CD4-positive, alpha-beta T cell (primary cell): Measurements from ENCODE around the gene SYNGR1. TPM values are rescaled to one million over a fixed set of nuclear protein-coding genes. Genes with fewer than 3 reads are reported as not detected.

Experiments
- ATAC-seq: fragments of 200-7000 bp; cut with Tn5 transposase; one replicate; pipeline ENCODE4 v1.10.0; 2022; ENCODE audit warnings: mild to moderate bottlenecking; ENCODE audit not compliant: poor library complexity
- CTCF ChIA-PET: fragments of 350-600 bp; sonication (Branson Sonifier 250); formaldehyde crosslinking; loops from one replicate; lab custom pipeline; 2021; ENCODE audit warnings: antibody characterized with exemption, inconsistent platforms; lab: Charles Lee
- POLR2A ChIA-PET: fragments of 350-600 bp; sonication (Branson Sonifier 250); formaldehyde crosslinking; loops from one replicate; lab custom pipeline; 2021; ENCODE audit warnings: antibody characterized with exemption, inconsistent platforms; lab: Charles Lee
- DNase-seq, 14 experiments: peaks; one replicate each; pipeline ENCODE4 v3.0.0-alpha.2; 2013 to 2020; ENCODE audit warnings: mixed read lengths in 2 of 14
- H3K27ac ChIP-seq, 2 donors: one replicate each; pipeline versions ENCODE4 v1.5.1 to v1.7.0; 2013; ENCODE audit warnings: low read length in 2 of 2, low read depth in 1 of 2, mild to moderate bottlenecking in 1 of 2
- H3K27me3 ChIP-seq, 2 experiments: 1 replicate in 1 of 2; 2 replicates in 1 of 2; pipeline versions ENCODE4 v1.6.1 to v1.7.0; 2013; ENCODE audit warnings: low read length in 2 of 2, control low read depth in 1 of 2, mild to moderate bottlenecking in 1 of 2, moderate library complexity in 1 of 2; ENCODE audit not compliant: insufficient read depth in 2 of 2, control insufficient read depth in 1 of 2
- H3K36me3 ChIP-seq: one replicate; pipeline ENCODE4 v1.6.1; 2013; ENCODE audit warnings: low read length, control low read depth; ENCODE audit not compliant: insufficient read depth
- H3K4me1 ChIP-seq: one replicate; pipeline ENCODE4 v1.6.1; 2013; ENCODE audit warnings: low read length, control low read depth; ENCODE audit not compliant: insufficient read depth
- H3K4me3 ChIP-seq: one replicate; pipeline ENCODE4 v1.5.1; 2013; ENCODE audit warnings: mild to moderate bottlenecking, low read length, moderate library complexity
- H3K9me3 ChIP-seq, 2 experiments: 1 replicate in 1 of 2; 2 replicates in 1 of 2; pipeline versions ENCODE4 v1.6.1 to v1.7.0; 2013; ENCODE audit warnings: low read length in 2 of 2, mild to moderate bottlenecking in 2 of 2, control low read depth in 1 of 2, moderate library complexity in 1 of 2; ENCODE audit not compliant: control insufficient read depth in 1 of 2, insufficient read depth in 1 of 2
- H3K27ac Mint-ChIP-seq: one replicate; pipeline ENCODE4 v1.8.0; 2020; ENCODE audit warnings: mixed read lengths
- H3K27me3 Mint-ChIP-seq: one replicate; pipeline ENCODE4 v1.8.0; 2021; ENCODE audit warnings: mixed read lengths
- H3K36me3 Mint-ChIP-seq: one replicate; pipeline ENCODE4 v1.8.0; 2021; ENCODE audit warnings: low read depth, mixed read lengths
- H3K4me1 Mint-ChIP-seq: one replicate; pipeline ENCODE4 v1.8.0; 2021; ENCODE audit warnings: low read depth, mixed read lengths
- H3K4me3 Mint-ChIP-seq: one replicate; pipeline ENCODE4 v1.8.0; 2020; ENCODE audit warnings: mild to moderate bottlenecking, mixed read lengths
- H3K9me3 Mint-ChIP-seq: one replicate; pipeline ENCODE4 v1.8.0; 2020; ENCODE audit warnings: mixed read lengths
- CTCF ChIP-seq: fragments of 200-600 bp; IDR thresholded peaks from one replicate; pipeline ENCODE4 v1.8.0; 2022; ENCODE audit warnings: antibody characterized with exemption, mild to moderate bottlenecking
- intact Hi-C, 2 experiments: fragments of 100-400 bp; cut with DNase I in 1 of 2; cut with micrococcal nuclease in 1 of 2; formaldehyde crosslinking; loops; one replicate each; pipeline versions ENCODE4 v1.15.1 to v1.9.0; 2023 to 2025; cut with DNase I, micrococcal nuclease
- total RNA-seq, 174 experiments: library from RNA in 2 of 174; stranded (reverse) in 2 of 174; gene quantifications; one replicate each; pipeline ENCODE4 v1.2.3 and lab custom pipeline; 2021 to 2026

The SYNGR1 gene
- total RNA-seq, 2 experiments from 2014 or later = 0.44 to 0.59 TPM

GRCh38 chr22:39414886-39415285 lies 65.1 kb downstream of the SYNGR1 start:
- Mint-ChIP-seq H3K4me3 (peak overlapping the region; percentile 69), H3K27ac (peak overlapping the region; percentile 87), H3K4me1 (peaks cover 62% of the 10 kb centered on the region), H3K9me3 (no peaks in the 10 kb centered on the region), H3K27me3 (no peaks in the 10 kb centered on the region), H3K36me3 (peaks cover 36% of the 10 kb centered on the region)
- ChIA-PET POLR2A (interaction anchor here (1.9 to 4.1 kb wide), 3 partner anchors 10 to 105 kb away, joined by 9 to 28 read pairs (median 10); partner anchors contain the start of genes ATF4 and TAB1), CTCF (interaction anchor here (1.4 kb wide), 1 partner anchor 15 kb away, joined by 5 read pairs; the partner anchor contains the start of gene TAB1)
- Histone ChIP-seq H3K27ac (no peak overlapping the region), H3K4me1 (peaks cover 53% of the 10 kb centered on the region), H3K27me3 (no peaks in the 10 kb centered on the region), H3K9me3 (no peaks in the 10 kb centered on the region), H3K4me3 (no peak overlapping the region), H3K36me3 (peaks cover 52% of the 10 kb centered on the region)
- intact Hi-C loops = no loop called here
- DNase-seq (no peak), ATAC-seq (no peak)
- TF ChIP-seq CTCF = no peak

- ChIA-PET POLR2A (interaction anchor here (1.2 to 4.1 kb wide), 4 partner anchors 11 to 104 kb away, joined by 3 to 28 read pairs (median 10); partner anchors contain the start of genes ATF4 and TAB1), CTCF (interaction anchor here (0.6 to 1.4 kb wide), 2 partner anchors 9 to 16 kb away, joined by 4 to 5 read pairs; partner anchors contain the start of gene TAB1)
- Mint-ChIP-seq H3K27me3 (no peaks in the 10 kb centered on the region), H3K9me3 (no peaks in the 10 kb centered on the region), H3K4me3 (no peak overlapping the region), H3K36me3 (peaks cover 42% of the 10 kb centered on the region), H3K27ac (peak overlapping the region; percentile 87), H3K4me1 (peaks cover 60% of the 10 kb centered on the region)
- Histone ChIP-seq H3K36me3 (peaks cover 58% of the 10 kb centered on the region), H3K4me1 (peaks cover 53% of the 10 kb centered on the region), H3K9me3 (no peaks in the 10 kb centered on the region), H3K27ac (no peak overlapping the region), H3K27me3 (no peaks in the 10 kb centered on the region), H3K4me3 (no peak overlapping the region)
- no peak for DNase-seq
- intact Hi-C loops = no loop called here
- ATAC-seq = no peak
- TF ChIP-seq CTCF = no peak
Observed at GRCh38 chr22:39415506-39415905, 65.7 kb downstream of the SYNGR1 start.

- H3K4me3 Mint-ChIP-seq = peak overlapping the region; percentile 68
- H3K27ac ChIP-seq = no peak overlapping the region
- no peaks in the 10 kb centered on the region for H3K27me3 Mint-ChIP-seq
- H3K4me1 Mint-ChIP-seq = peaks cover 52% of the 10 kb centered on the region
- H3K27ac Mint-ChIP-seq = peak overlapping the region; percentile 83
- H3K4me1 ChIP-seq = peaks cover 53% of the 10 kb centered on the region
- no peaks in the 10 kb centered on the region for H3K27me3 ChIP-seq
- H3K4me3 ChIP-seq = no peak overlapping the region
- peaks cover 51% of the 10 kb centered on the region for H3K36me3 Mint-ChIP-seq
- ChIA-PET POLR2A (interaction anchor here (0.7 to 4.1 kb wide), 6 partner anchors 11 to 378 kb away, joined by 3 to 28 read pairs (median 6); partner anchors contain the start of genes ATF4 and TAB1), CTCF (no interaction called here)
- H3K9me3 Mint-ChIP-seq = no peaks in the 10 kb centered on the region
- TF ChIP-seq CTCF = no peak
- DNase-seq (peak in 5 of 14 experiments; percentile 19 to 49 (median 39)), ATAC-seq (peak; percentile 34)
- intact Hi-C loops = no loop called here
- H3K9me3 ChIP-seq = no peaks in the 10 kb centered on the region
- peaks cover 64% of the 10 kb centered on the region for H3K36me3 ChIP-seq
Observed at GRCh38 chr22:39416319-39416718, 66.5 kb downstream of the SYNGR1 start.
